HG03457 (cell line): ENCODE data around the gene MAN1A2.
A peak's percentile ranks its signal among the peaks of the same experiment; 100 is the strongest.
"Not testable (repeated sequence)": the region's sequence is repeated elsewhere in the genome, so short reads cannot be mapped to it uniquely, and the experiment has no call there.

Experiments
- ATAC-seq: cut with Tn5 transposase; IDR thresholded peaks from one replicate; pipeline ENCODE4 v1.9.1; 2021; ENCODE audit warnings: moderate number of reproducible peaks; ENCODE audit not compliant: unreplicated experiment

Gene MAN1A2

GRCh38 chr1:117367046-117368025, at the start of gene MAN1A2:
TSS of gene MAN1A2 (plus strand) at chr1:117367449. CDS start at chr1:117368184, 735 bp downstream.
- ATAC-seq, result peak; percentile 35

- ATAC-seq, result no peak
Observed at GRCh38 chr1:117318011-117318410, 49.2 kb upstream of the MAN1A2 start.

- no peak for ATAC-seq
Observed at GRCh38 chr1:117318426-117318825, 48.8 kb upstream of the MAN1A2 start.

GRCh38 chr1:117320515-117320914, 46.7 kb upstream of the MAN1A2 start:
- no peak for ATAC-seq

- no peak for ATAC-seq
Observed at GRCh38 chr1:117321680-117322609, 45.3 kb upstream of the MAN1A2 start.

- no peak for ATAC-seq
Observed at GRCh38 chr1:117324357-117324756, 42.9 kb upstream of the MAN1A2 start.

- not testable (repeated sequence) for ATAC-seq
Observed at GRCh38 chr1:117326035-117326434, 41.2 kb upstream of the MAN1A2 start.

GRCh38 chr1:117327011-117327410, 40.2 kb upstream of the MAN1A2 start:
- ATAC-seq, result no peak

- ATAC-seq, result no peak
Observed at GRCh38 chr1:117335376-117336086, 31.7 kb upstream of the MAN1A2 start.

GRCh38 chr1:117336088-117336817, 31.0 kb upstream of the MAN1A2 start:
- ATAC-seq, result no peak

- ATAC-seq, result no peak
Observed at GRCh38 chr1:117339866-117340700, 27.2 kb upstream of the MAN1A2 start.

GRCh38 chr1:117341123-117341522, 26.1 kb upstream of the MAN1A2 start:
- ATAC-seq, result no peak

- no peak for ATAC-seq
Observed at GRCh38 chr1:117342397-117342796, 24.9 kb upstream of the MAN1A2 start.

GRCh38 chr1:117346206-117346928, 20.9 kb upstream of the MAN1A2 start:
- no peak for ATAC-seq

GRCh38 chr1:117347907-117348306, 19.3 kb upstream of the MAN1A2 start:
- no peak for ATAC-seq

- ATAC-seq, result not testable (repeated sequence)
Observed at GRCh38 chr1:117352695-117353094, 14.6 kb upstream of the MAN1A2 start.

- ATAC-seq, result not testable (repeated sequence)
Observed at GRCh38 chr1:117357833-117358603, 9.2 kb upstream of the MAN1A2 start.

GRCh38 chr1:117358604-117358887, 8.7 kb upstream of the MAN1A2 start:
- ATAC-seq, result not testable (repeated sequence)
